Subcutaneous abdominal adipose tissue (tissue), 5 donors: ENCODE data around the gene PPHLN1.

Experiments used
- H3K27ac ChIP-seq: one replicate; pipeline ENCODE4 v1.7.0; 2013; ENCODE audit warnings: low read depth, mild to moderate bottlenecking, inconsistent platforms, low read length, moderate library complexity
- H3K27me3 ChIP-seq, 5 donors: one replicate each; pipeline ENCODE4 v1.7.0; 2013; ENCODE audit warnings: low read length in 5 of 5, inconsistent platforms in 1 of 5; ENCODE audit not compliant: control insufficient read depth in 5 of 5, insufficient read depth in 4 of 5
- H3K36me3 ChIP-seq, 5 donors: one replicate each; pipeline ENCODE4 v1.7.0; 2013; ENCODE audit warnings: low read length in 5 of 5; ENCODE audit not compliant: control insufficient read depth in 5 of 5, insufficient read depth in 5 of 5
- H3K4me1 ChIP-seq, 5 donors: one replicate each; pipeline ENCODE4 v1.7.0; 2013; ENCODE audit warnings: low read length in 5 of 5, mild to moderate bottlenecking in 3 of 5, moderate library complexity in 1 of 5; ENCODE audit not compliant: control insufficient read depth in 5 of 5, insufficient read depth in 5 of 5
- H3K4me3 ChIP-seq, 5 donors: one replicate each; pipeline ENCODE4 v1.7.0; 2013; ENCODE audit warnings: low read length in 5 of 5, low read depth in 1 of 5
- H3K9ac ChIP-seq, 5 donors: one replicate each; pipeline ENCODE4 v1.7.0; 2013; ENCODE audit warnings: low read length in 5 of 5, mild to moderate bottlenecking in 4 of 5, moderate library complexity in 3 of 5
- H3K9me3 ChIP-seq, 5 donors: one replicate each; pipeline ENCODE4 v1.7.0; 2013; ENCODE audit warnings: low read length in 5 of 5; ENCODE audit not compliant: control insufficient read depth in 5 of 5
- donor health status: healthy.
- donor health status: healthy.
- donor health status: healthy.
- donor health status: healthy.
- donor health status: healthy.

The PPHLN1 gene

DNA sequence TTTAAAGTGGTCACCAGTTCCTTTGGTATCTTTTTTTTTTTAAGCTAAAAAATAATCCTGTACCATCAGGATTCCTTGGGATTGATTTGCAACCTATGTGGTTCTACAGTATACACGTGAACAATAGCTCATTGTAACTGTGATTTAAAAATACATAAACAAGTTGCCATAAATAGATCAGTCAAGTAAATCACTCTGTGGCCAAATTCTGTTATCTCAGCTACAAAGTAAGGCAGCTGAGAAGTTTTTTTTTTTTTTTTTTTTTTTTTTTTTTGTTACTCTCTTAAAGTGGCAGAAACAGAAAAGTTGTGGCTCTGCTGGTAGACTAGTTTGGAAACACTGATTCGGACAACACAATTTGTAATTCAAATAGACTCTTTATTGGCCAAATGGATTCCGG lies 159.0 kb downstream of the PPHLN1 start:
- Histone ChIP-seq H3K27me3 (peaks cover 0 to 3% (median 0%) of the 10 kb centered on the region in 5 donors), H3K9ac (no peak overlapping the region), H3K36me3 (no peaks in the 10 kb centered on the region), H3K27ac (no peak overlapping the region), H3K4me1 (peaks cover 0 to 35% (median 23%) of the 10 kb centered on the region in 5 donors), H3K9me3 (no peaks in the 10 kb centered on the region), H3K4me3 (no peak overlapping the region)

DNA sequence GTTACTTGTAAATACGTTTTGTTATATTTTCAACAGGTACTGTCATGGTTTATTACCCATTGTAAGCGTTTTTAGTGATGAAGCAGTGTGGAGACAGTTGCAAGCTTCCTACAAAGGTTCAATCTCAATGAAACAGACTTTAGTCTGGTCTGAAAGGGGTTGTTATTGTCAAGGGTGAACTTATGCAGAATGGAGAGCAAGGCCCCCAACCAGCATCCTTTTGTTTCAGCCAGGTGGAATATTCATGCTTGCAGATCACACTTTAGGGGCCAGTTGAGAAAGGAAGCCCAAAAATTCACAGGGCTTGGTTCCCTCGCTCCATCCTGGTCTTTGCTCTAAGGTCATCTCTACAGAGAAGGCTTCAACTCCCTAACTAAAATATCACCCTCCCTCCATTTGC lies 159.9 kb downstream of the PPHLN1 start:
- Histone ChIP-seq H3K4me1 (peaks cover 0 to 35% (median 23%) of the 10 kb centered on the region in 5 donors), H3K36me3 (no peaks in the 10 kb centered on the region), H3K27ac (no peak overlapping the region), H3K9me3 (no peaks in the 10 kb centered on the region), H3K9ac (no peak overlapping the region), H3K27me3 (peaks cover 0 to 3% (median 0%) of the 10 kb centered on the region in 5 donors), H3K4me3 (no peak overlapping the region)

DNA sequence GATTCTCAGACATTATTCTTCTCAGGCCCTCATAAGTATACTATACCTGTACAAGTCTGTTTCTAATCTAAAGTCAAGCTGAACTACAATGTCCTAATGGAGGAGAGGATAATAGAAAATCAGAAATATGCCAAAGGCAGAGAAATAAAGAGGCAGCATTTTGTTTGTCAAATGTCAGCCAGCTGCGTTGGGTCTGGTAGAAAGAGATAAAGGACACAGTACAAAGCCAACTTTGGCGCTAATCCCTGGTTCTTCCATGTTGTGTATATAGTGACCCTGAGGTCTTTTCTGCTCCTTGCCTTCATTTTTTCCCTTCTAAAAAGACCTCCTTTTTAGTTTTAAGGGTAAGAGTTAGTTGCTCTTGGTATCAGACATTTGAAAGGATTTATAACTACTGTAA lies 160.4 kb downstream of the PPHLN1 start:
- Histone ChIP-seq H3K36me3 (no peaks in the 10 kb centered on the region), H3K27me3 (peaks cover 0 to 3% (median 0%) of the 10 kb centered on the region in 5 donors), H3K9ac (no peak overlapping the region), H3K9me3 (no peaks in the 10 kb centered on the region), H3K27ac (no peak overlapping the region), H3K4me1 (peaks cover 0 to 32% (median 19%) of the 10 kb centered on the region in 5 donors), H3K4me3 (no peak overlapping the region)

DNA sequence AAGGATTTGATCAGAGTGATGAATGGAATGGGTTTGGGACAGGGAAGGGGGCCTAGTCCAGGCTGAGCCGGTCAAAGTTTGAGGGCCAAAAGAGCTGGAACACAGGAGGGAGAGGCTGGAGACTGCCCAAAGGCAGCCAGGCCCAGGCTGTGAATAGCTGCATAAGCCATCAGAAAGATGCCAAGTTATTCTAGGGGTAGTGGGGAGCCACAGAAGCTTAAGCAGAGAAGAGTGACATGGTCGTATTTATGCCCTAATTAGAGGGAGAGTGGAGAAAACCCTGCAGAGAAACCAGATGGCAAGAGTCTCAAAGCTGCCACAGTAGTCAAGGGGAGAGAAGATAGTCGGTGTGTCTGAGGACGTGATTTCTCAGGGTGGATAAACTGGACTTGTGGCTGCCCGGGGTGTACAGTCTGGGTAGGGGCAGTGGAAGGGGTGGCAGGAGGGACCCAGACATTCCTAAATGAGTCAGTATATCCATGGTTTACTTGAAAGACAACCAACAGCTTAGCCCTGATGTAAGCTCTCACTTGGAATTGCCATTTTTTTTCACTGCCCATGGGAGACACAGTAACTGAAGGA lies 164.4 kb downstream of the PPHLN1 start:
- Histone ChIP-seq H3K9me3 (no peaks in the 10 kb centered on the region), H3K27me3 (no peaks in the 10 kb centered on the region), H3K9ac (no peak overlapping the region), H3K27ac (no peak overlapping the region), H3K4me1 (no peaks in the 10 kb centered on the region), H3K4me3 (no peak overlapping the region), H3K36me3 (no peaks in the 10 kb centered on the region)
